RPMI8226 (cell line): Measurements from ENCODE around the gene LOX.
A peak's percentile ranks its signal among the peaks of the same experiment; 100 is the strongest.
"Not testable (repeated sequence)": the region's sequence is repeated elsewhere in the genome, so short reads cannot be mapped to it uniquely, and the experiment has no call there.

Experiments used
- DNase-seq: peaks from one replicate; pipeline ENCODE4 v3.0.0-alpha.2; 2015

Gene LOX

GRCh38 chr5:122097391-122097790, 19.3 kb upstream of the LOX start:
- DNase-seq = no peak

GRCh38 chr5:122095158-122095557, 17.1 kb upstream of the LOX start:
- peak; percentile 10 for DNase-seq

GRCh38 chr5:122094251-122094650, 16.2 kb upstream of the LOX start:
- DNase-seq = not testable (repeated sequence)

GRCh38 chr5:122093415-122094180, 15.5 kb upstream of the LOX start:
- DNase-seq = no peak

DNA sequence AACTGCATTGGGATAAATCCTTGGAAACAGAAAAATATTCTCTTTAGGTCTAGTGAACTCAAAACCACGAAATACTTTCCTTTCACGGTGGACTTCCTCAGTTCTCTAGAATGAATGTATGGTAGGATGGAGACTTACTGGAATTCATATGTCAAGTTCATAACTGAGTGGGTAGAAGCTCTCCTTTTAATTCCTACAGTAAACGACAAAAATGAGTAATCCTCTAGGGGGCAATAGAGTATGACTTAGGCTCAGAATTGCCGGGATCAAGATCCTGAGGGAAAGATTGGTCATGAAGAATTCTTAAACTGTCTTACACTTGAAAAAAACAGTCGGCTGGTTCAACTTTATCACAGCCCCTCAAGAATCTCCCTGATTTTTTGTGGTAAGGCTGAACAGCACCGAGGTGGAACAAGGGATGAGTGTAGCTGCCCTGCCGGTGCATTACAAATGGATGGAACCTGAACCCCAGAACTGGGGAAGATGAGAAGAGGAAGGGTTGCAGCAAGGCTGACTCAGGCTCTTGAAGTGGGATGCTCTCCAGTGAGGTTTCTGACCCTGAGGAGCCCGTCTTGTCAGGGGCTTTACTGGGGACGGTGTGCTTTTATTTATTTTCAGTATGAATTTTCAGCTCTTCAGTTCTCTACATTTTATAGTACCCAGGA, 14.0 kb upstream of the LOX start:
- DNase-seq = no peak

- no peak for DNase-seq
These were observed 11.3 kb upstream of the LOX start for GRCh38 chr5:122089096-122090013.

- no peak for DNase-seq
These were observed 7.0 kb upstream of the LOX start for GRCh38 chr5:122085041-122085440.

DNA sequence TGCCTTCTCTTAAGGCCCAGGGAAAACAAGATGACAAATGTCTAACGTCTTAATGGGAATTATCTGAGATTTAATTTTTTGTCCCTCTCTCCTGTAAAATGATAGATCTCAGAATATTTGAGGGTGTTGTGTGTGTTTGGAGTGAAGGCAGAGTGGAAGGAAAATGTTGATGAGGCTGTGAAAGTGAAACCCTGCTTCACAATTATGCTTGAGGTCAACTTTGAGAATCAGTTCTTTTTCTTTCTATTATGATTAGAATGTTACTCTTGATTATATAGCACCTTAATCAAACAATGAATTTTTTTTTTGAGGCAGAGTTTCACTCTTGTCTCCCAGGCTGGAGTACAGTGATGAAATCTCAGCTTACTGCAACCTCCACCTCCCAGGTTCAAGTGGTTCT, 5.5 kb upstream of the LOX start:
- DNase-seq = no peak

GRCh38 chr5:122081541-122081940, 3.5 kb upstream of the LOX start:
- DNase-seq = no peak

DNA sequence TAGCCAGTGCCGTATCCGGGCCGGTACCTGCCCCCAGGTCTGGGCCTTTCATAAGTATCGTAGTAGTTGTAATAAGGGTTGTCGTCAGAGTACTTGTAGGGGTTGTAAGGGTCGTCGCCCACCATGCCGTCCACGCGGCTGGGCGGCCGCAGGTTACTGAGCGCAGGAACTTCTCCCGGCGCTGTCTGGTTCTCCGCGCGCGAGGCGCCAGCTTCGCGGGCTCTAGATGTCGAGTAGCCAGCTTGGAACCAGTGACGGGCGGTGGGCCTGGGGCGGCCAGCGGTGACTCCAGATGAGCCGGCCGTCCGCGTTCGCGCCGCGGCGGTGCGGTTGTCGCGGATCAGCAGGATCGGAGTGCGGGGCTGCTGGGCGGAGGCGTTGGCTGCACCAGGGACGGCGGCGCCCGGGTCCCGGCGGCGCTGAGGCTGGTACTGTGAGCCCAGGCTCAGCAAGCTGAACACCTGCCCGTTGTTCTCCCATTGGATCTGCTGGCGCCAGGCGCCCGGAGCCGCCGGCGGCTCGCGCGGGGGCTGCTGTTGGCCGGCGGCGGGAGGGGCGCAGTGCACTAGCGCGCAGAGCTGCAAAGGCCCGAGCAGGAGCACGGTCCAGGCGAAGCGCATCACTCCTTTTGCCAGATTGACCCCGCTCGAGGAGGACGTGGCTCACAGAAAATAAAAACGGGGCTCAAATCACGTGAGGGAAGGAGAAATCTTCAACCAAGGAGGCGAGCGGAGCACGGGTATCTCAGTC, 518 bp downstream of the LOX start:
- DNase-seq = no peak

GRCh38 chr5:122076669-122077365, 1.2 kb downstream of the LOX start:
- peak; percentile 50 for DNase-seq

DNA sequence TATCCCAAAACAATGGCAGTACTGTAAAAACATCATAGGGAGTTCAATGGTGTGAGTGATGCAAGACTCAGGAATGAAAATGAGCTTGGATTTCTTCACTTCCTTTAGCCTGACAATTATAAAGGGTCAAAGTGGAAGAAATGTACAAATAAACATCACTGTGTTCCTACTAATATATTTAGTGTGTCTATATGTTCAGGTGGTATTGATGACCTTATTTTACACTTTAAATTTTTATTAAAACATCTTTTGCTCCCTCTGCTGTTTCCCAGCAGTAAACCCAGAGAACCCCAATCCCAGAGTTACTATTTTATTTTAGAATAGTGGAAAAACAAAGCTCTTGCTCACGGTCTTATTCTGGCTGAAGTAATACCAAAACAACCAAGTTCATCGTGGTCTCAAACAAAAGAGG, 2.0 kb downstream of the LOX start:
- DNase-seq = no peak

DNA sequence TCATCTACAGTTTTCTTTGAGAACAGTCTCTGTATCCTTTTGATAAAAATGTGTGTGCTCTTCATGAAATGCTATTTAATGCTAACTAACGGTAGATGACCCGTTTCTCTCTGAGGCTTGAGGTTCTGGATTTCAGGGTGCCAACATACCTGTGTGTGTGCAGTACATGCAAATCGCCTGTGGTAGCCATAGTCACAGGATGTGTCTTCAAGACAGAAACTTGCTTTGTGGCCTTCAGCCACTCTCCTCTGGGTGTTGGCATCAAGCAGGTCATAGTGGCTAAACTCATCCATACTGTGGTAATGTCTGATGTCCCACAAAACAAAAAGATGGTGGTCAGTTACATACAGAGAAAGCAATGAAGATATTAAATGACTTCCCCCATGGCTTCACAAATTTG, 4.2 kb downstream of the LOX start:
- DNase-seq = no peak

DNA sequence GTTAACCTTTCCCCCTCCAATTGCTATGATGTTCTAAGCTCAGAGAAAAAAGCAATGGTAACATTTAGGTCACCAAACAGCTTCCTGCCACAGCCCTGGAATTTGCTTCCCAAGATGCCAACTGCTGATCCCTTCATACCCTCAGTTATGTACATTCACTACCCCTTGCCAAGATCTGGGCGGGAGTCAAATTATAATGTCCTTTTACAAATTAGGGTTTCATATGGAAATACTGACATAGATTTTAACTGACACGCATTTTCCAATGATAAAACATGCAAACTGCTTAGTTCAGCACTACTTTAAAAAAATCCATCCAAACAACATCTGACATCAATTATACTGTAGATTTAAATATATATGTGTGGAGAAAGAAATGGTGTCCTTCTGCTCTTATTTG, 5.0 kb downstream of the LOX start:
- no peak for DNase-seq

GRCh38 chr5:122067390-122067789, 10.7 kb downstream of the LOX start:
- no peak for DNase-seq

GRCh38 chr5:122064992-122065391, 13.1 kb downstream of the LOX start:
- DNase-seq = no peak

GRCh38 chr5:122063836-122064235, 14.2 kb downstream of the LOX start:
- DNase-seq = no peak

GRCh38 chr5:122062205-122062604, 15.9 kb downstream of the LOX start:
- no peak for DNase-seq

DNA sequence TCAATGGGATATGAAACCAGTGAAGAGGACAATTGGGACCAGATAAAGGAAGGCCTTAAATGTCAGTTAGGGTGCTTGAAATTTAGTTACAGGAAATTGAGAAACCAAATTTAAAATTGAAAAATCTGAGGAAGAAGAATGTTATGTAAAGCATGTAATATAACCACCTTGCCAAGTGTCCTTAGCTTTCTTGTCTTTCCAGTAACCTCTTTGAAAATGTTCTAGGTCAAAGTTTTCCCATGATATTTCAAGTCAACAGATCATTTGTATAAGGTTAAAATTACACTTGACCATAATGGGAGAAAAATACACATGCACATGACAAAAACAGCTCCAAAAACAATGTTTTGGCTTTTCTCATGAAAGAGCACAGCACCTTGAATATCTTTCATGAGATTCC, 21.1 kb downstream of the LOX start:
- no peak for DNase-seq

- no peak for DNase-seq
These were observed 23.8 kb downstream of the LOX start for GRCh38 chr5:122054266-122054665.

DNA sequence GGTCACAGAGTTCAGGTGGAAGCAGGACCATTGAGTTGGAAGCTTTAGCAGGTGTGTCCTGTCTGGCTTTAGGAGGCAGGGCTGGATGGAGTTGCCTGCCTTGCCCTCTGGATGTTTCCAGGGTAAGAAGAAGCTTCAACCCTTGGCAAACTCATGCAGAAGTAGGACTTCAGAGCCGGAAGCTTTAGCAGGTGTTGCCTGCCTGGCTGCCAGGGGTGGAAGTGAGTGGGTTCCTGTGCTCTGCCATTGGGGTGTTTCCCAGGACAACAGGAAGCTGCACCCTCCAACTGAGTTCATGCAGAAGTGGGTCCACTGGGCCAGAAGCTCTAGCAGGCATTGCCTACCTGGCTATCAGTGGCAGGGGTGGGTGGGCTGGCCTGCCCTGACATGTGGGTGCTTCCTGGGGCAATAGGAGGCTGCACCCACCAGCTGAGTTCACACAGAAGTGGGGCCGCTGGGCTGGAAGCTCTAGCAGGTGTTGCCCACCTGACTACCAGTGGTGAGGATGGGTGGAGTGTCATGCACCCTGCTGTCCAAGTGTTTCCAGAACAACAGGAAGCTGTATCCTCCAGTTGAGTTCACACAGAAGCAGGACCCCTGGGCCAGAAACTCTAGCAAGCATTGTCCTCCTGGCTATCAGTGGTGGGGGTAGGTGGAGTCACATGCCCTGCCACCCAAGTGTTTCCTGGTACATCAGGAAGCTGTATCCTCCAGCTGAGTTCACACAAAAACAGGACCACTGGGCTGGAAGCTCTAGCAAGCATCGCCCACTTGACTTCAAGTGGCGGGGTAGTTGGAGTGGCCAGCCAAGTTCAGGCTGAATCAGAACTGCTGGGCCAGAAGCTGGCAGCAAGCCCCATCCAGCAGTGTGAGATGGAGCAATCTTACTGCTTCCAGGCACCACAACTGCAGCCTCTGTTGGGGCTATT, 24.6 kb downstream of the LOX start:
- DNase-seq = no peak
